WTC11 (cell line): ENCODE results near the gene AGO3. TPM values are rescaled to one million over a fixed set of nuclear protein-coding genes. Genes with fewer than 3 reads are reported as not detected.

ENCODE experiments used
- ATAC-seq: fragments of 200-7000 bp; cut with Tn5 transposase; 2 replicates; pipeline ENCODE4 v1.10.0; 2021; ENCODE audit warnings: mild to moderate bottlenecking, moderate library complexity
- CTCF ChIA-PET: fragments of 300-600 bp; sonication (Branson Sonifier 250); formaldehyde crosslinking; loops from one replicate; lab custom pipeline; 2021; ENCODE audit warnings: antibody characterized with exemption; lab: Charles Lee
- POLR2A ChIA-PET: fragments of 350-600 bp; sonication (Branson Sonifier 250); formaldehyde crosslinking; loops from one replicate; lab custom pipeline; 2021; ENCODE audit warnings: antibody characterized with exemption; lab: Charles Lee
- DNase-seq: peaks from one replicate; pipeline ENCODE4 v3.0.0; 2021; ENCODE audit warnings: low spot score
- H3K27ac Mint-ChIP-seq: 2 replicates; pipeline ENCODE4 v1.8.0; 2021; ENCODE audit warnings: mixed read lengths
- H3K27me3 Mint-ChIP-seq: 2 replicates; pipeline ENCODE4 v1.8.0; 2021; ENCODE audit warnings: low read depth, mild to moderate bottlenecking, moderate library complexity, mixed read lengths
- H3K36me3 Mint-ChIP-seq: 2 replicates; pipeline ENCODE4 v1.8.0; 2021; ENCODE audit warnings: mixed read lengths
- H3K4me1 Mint-ChIP-seq: 2 replicates; pipeline ENCODE4 v1.8.0; 2022; ENCODE audit warnings: mixed read lengths
- H3K4me3 Mint-ChIP-seq: 2 replicates; pipeline ENCODE4 v1.8.0; 2021; ENCODE audit warnings: mild to moderate bottlenecking, moderate library complexity, mixed read lengths
- H3K9me3 Mint-ChIP-seq: 2 replicates; pipeline ENCODE4 v1.8.0; 2021; ENCODE audit warnings: mixed read lengths
- ARID4B ChIP-seq: sonication (generic); formaldehyde crosslinking; IDR thresholded peaks from 2 replicates; pipeline ENCODE4 v1.8.0; 2023; ENCODE audit warnings: missing genetic modification reagents, mild to moderate bottlenecking, borderline replicate concordance
- CREB1 ChIP-seq: sonication (generic); formaldehyde crosslinking; IDR thresholded peaks from 2 replicates; pipeline ENCODE4 v1.8.0; 2023; ENCODE audit warnings: mild to moderate bottlenecking, missing genetic modification reagents
- E2F1 ChIP-seq: sonication (generic); formaldehyde crosslinking; IDR thresholded peaks from 2 replicates; pipeline ENCODE4 v1.8.0; 2022; ENCODE audit warnings: mild to moderate bottlenecking, missing genetic modification reagents
- E2F5 ChIP-seq: sonication (generic); formaldehyde crosslinking; IDR thresholded peaks from 2 replicates; pipeline ENCODE4 v1.8.1; 2022; ENCODE audit warnings: mild to moderate bottlenecking, moderate library complexity, missing genetic modification reagents
- ERG ChIP-seq: fragments of 250-450 bp; sonication (Bioruptor Pico); IDR thresholded peaks from 2 replicates; pipeline ENCODE4 v1.8.0; 2021; ENCODE audit warnings: mild to moderate bottlenecking
- HMGXB4 ChIP-seq: sonication (generic); formaldehyde crosslinking; IDR thresholded peaks from 2 replicates; pipeline ENCODE4 v1.8.1; 2023; ENCODE audit warnings: mild to moderate bottlenecking, moderate library complexity, missing genetic modification reagents
- NFE2L1 ChIP-seq: sonication (generic); formaldehyde crosslinking; IDR thresholded peaks from 2 replicates; pipeline ENCODE4 v1.8.1; 2023; ENCODE audit warnings: missing genetic modification reagents
- NFYB ChIP-seq: sonication (generic); formaldehyde crosslinking; conservative IDR thresholded peaks from 2 replicates; pipeline ENCODE4 v1.8.0; 2022; ENCODE audit warnings: low read depth, missing genetic modification reagents
- PREB ChIP-seq: sonication (generic); formaldehyde crosslinking; IDR thresholded peaks from 2 replicates; pipeline ENCODE4 v1.8.1; 2022; ENCODE audit warnings: mild to moderate bottlenecking, missing genetic modification reagents, moderate library complexity, borderline replicate concordance
- PRRX2 ChIP-seq: fragments of 250-450 bp; sonication (Bioruptor Pico); IDR thresholded peaks from 2 replicates; pipeline ENCODE4 v1.8.0; 2021; ENCODE audit warnings: mild to moderate bottlenecking
- SOX15 ChIP-seq: fragments of 250-450 bp; sonication (Bioruptor Pico); IDR thresholded peaks from 2 replicates; pipeline ENCODE4 v1.9.0; 2021; ENCODE audit warnings: mild to moderate bottlenecking
- SP1 ChIP-seq: sonication (generic); formaldehyde crosslinking; conservative IDR thresholded peaks from 2 replicates; pipeline ENCODE4 v1.8.1; 2022; ENCODE audit warnings: missing genetic modification reagents
- ZBTB21 ChIP-seq: sonication (generic); formaldehyde crosslinking; IDR thresholded peaks from 2 replicates; pipeline ENCODE4 v1.8.1; 2023; ENCODE audit warnings: mild to moderate bottlenecking, missing genetic modification reagents, borderline replicate concordance
- ZNF219 ChIP-seq: sonication (generic); formaldehyde crosslinking; IDR thresholded peaks from 2 replicates; pipeline ENCODE4 v1.8.0; 2023; ENCODE audit warnings: missing genetic modification reagents, mild to moderate bottlenecking, borderline replicate concordance
- ZNF281 ChIP-seq: sonication (generic); formaldehyde crosslinking; IDR thresholded peaks from 2 replicates; pipeline ENCODE4 v1.8.0; 2023; ENCODE audit warnings: mild to moderate bottlenecking, missing genetic modification reagents
- ZNF423 ChIP-seq: fragments of 250-450 bp; sonication (Bioruptor Pico); IDR thresholded peaks from 2 replicates; pipeline ENCODE4 v2.1.2; 2022; ENCODE audit warnings: mild to moderate bottlenecking, moderate library complexity
- total RNA-seq: library from RNA; stranded (reverse); gene quantifications from 3 replicates; pipeline ENCODE4 v1.2.3, GENCODE V29; 2021

The AGO3 gene
- total RNA-seq, 1 experiment from 2014 or later: 26.8 TPM

- POLR2A ChIA-PET: no interaction called here
- DNase-seq (no peak), ATAC-seq (no peak)
- CTCF ChIA-PET: no interaction called here
- Mint-ChIP-seq H3K36me3 (no peaks in the 10 kb centered on the region; the same call in 1 of the 2 replicates), H3K27me3 (no peaks in the 10 kb centered on the region), H3K4me1 (peaks cover 10% of the 10 kb centered on the region), H3K4me3 (no peak overlapping the region), H3K27ac (no peak overlapping the region), H3K9me3 (no peaks in the 10 kb centered on the region; the same call in 1 of the 2 replicates)
- TF ChIP-seq CREB1 (CRISPR knock-in tag) (no peak), E2F1 (CRISPR knock-in tag) (no peak)
Observed at GRCh38 chr1:35939484-35939883, 8.6 kb downstream of the AGO3 start.

- Mint-ChIP-seq H3K27me3 (no peaks in the 10 kb centered on the region), H3K9me3 (no peaks in the 10 kb centered on the region), H3K4me1 (peaks cover 13% of the 10 kb centered on the region), H3K36me3 (no peaks in the 10 kb centered on the region; the same call in 1 of the 2 replicates), H3K27ac (peak overlapping the region; percentile 54; the same call in 1 of the 2 replicates), H3K4me3 (no peak overlapping the region)
- ChIA-PET POLR2A (no interaction called here), CTCF (interaction anchor here (0.7 kb wide), 1 partner anchor 62 kb away, joined by 3 read pairs; the partner anchor contains the start of gene AGO1)
- TF ChIP-seq NFYB (no peak), SP1 (CRISPR knock-in tag) (no peak)
- ATAC-seq (no peak), DNase-seq (no peak)
Observed at GRCh38 chr1:35945327-35945726, 14.4 kb downstream of the AGO3 start.

- DNase-seq: no peak
- TF ChIP-seq E2F5 (CRISPR knock-in tag) (no peak), PREB (CRISPR knock-in tag) (no peak), NFE2L1 (CRISPR knock-in tag) (no peak), SOX15 (CRISPR knock-in tag) (no peak), ZBTB21 (CRISPR knock-in tag) (no peak), ZNF219 (CRISPR knock-in tag) (no peak), ZNF281 (CRISPR knock-in tag) (no peak), PRRX2 (CRISPR knock-in tag) (no peak)
- no peaks in the 10 kb centered on the region for H3K9me3 Mint-ChIP-seq
- peaks cover 13% of the 10 kb centered on the region for H3K4me1 Mint-ChIP-seq
- no peak for ATAC-seq
- POLR2A ChIA-PET: no interaction called here
- H3K27ac Mint-ChIP-seq: peak overlapping the region; percentile 23
- no peak overlapping the region for H3K4me3 Mint-ChIP-seq
- CTCF ChIA-PET: no interaction called here
- no peaks in the 10 kb centered on the region for H3K36me3 Mint-ChIP-seq
- H3K27me3 Mint-ChIP-seq: no peaks in the 10 kb centered on the region
Observed at GRCh38 chr1:35947547-35947946, 16.6 kb downstream of the AGO3 start.

GRCh38 chr1:35958558-35958957 is 27.7 kb downstream of the AGO3 start:
- no peaks in the 10 kb centered on the region for H3K9me3 Mint-ChIP-seq
- no peak for DNase-seq
- POLR2A ChIA-PET: no interaction called here
- H3K27ac Mint-ChIP-seq: no peak overlapping the region
- H3K36me3 Mint-ChIP-seq: no peaks in the 10 kb centered on the region
- no peaks in the 10 kb centered on the region for H3K27me3 Mint-ChIP-seq
- no peaks in the 10 kb centered on the region for H3K4me1 Mint-ChIP-seq
- ATAC-seq: no peak
- H3K4me3 Mint-ChIP-seq: no peak overlapping the region
- CTCF ChIA-PET: no interaction called here
- TF ChIP-seq ARID4B (CRISPR knock-in tag) (no peak), ZNF423 (CRISPR knock-in tag) (no peak), HMGXB4 (CRISPR knock-in tag) (no peak), PRRX2 (CRISPR knock-in tag) (no peak), ERG (no peak)
